Stimulated activated naive B cell treated with anti-CD40 and anti-IgM and Interleukin-4, amounts not matched to agents 10 μg/mL and 1 μg/mL and 100 μg/mL, for 72 hours (primary cell): ENCODE results near the gene EPDR1.

Experiments
- ATAC-seq, 2 donors: fragments of 150-1000 bp; cut with Tn5 transposase; replicated peaks; 2 replicates each; pipeline ENCODE4 v1.10.0; 2021; ENCODE audit warnings: moderate library complexity in 1 of 2
- DNase-seq: peaks from one replicate; pipeline ENCODE4 v3.0.0; 2021
- H3K27ac Mint-ChIP-seq: one replicate; pipeline ENCODE4 v1.8.0; 2022; ENCODE audit warnings: mild to moderate bottlenecking, mixed read lengths
- H3K27me3 Mint-ChIP-seq, 2 donors: one replicate each; pipeline ENCODE4 v1.8.0; 2022; ENCODE audit warnings: mixed read lengths in 2 of 2
- H3K36me3 Mint-ChIP-seq, 2 donors: one replicate each; pipeline ENCODE4 v1.8.0; 2022; ENCODE audit warnings: mixed read lengths in 2 of 2, mild to moderate bottlenecking in 1 of 2
- H3K4me1 Mint-ChIP-seq, 2 donors: one replicate each; pipeline ENCODE4 v1.8.0; 2022; ENCODE audit warnings: mixed read lengths in 2 of 2, mild to moderate bottlenecking in 1 of 2
- H3K4me3 Mint-ChIP-seq, 2 donors: one replicate each; pipeline ENCODE4 v1.8.0; 2022; ENCODE audit warnings: mild to moderate bottlenecking in 2 of 2, mixed read lengths in 2 of 2, moderate library complexity in 1 of 2
- H3K9me3 Mint-ChIP-seq, 2 donors: one replicate each; pipeline ENCODE4 v1.8.0; 2022; ENCODE audit warnings: mixed read lengths in 2 of 2, mild to moderate bottlenecking in 1 of 2

The EPDR1 gene

DNA sequence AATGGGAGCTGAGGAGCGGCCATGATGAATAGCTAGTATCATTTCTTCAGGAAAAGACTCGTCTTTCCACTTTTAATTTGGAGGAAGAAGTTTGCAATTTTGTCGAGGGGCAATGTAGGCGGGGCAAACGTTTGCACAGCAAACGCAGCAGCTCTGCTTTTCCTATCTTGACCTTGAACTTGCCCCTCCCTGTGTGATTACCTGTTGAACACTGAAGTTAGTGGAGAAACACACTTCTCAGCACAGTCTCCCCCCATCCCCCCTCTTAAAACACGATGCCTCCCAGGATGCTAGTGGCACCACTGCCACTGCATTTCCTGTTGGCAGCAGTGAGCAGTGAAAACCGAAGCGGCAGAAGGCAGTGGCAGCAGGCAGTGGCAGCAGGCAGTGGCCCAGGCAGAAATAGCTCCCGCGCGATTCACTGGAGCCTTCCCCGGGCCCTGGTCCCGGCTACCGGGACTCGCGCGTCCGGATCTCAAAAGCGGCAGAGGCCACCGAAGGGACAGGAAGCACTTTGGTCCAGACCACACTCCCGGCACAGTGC is at the start of gene EPDR1:
Gene EPDR1, plus strand, starts transcription at position 336 of the 544 bp plus-strand sequence. CDS start 300 bp downstream, outside the sequence.
- Mint-ChIP-seq H3K9me3 (no peaks in the 10 kb centered on the region), H3K4me1 (peaks cover 18 to 39% of the 10 kb centered on the region in 2 donors), H3K36me3 (no peaks in the 10 kb centered on the region), H3K4me3 (peak within 1 kb of the TSS; percentile 79 to 87), H3K27ac (no peak within 1 kb of the TSS), H3K27me3 (peaks cover 50 to 66% of the 10 kb centered on the region in 2 donors)
- peak; percentile 85 to 86 for ATAC-seq
- peak; percentile 46 for DNase-seq

DNA sequence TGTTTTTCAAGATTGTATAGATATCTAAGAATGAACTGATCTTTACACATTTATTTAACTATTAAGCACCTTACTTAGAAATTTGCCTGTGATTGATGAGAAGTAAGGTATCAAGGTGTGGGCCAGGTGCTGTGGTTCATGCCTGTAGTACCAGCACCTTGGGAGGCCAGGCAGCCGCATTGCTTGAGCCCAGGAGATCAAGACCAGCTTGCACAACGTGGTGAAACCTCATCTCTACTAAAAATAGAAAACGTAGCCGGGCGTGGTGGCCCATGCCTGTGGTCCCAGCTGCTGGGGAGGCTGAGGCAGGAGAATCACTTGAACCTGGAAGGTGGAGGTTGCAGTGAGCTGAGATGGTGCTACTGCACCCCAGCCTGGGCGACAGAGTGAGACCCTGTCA is 38.4 kb upstream of the EPDR1 start:
- peaks cover 0 to 7% of the 10 kb centered on the region in 2 donors for H3K27me3 Mint-ChIP-seq
- H3K36me3 Mint-ChIP-seq, result no peaks in the 10 kb centered on the region
- DNase-seq (no peak), ATAC-seq (no peak)
- no peak overlapping the region for H3K4me3 Mint-ChIP-seq
- H3K4me1 Mint-ChIP-seq, result no peaks in the 10 kb centered on the region
- peaks cover 5 to 8% of the 10 kb centered on the region in 2 donors for H3K9me3 Mint-ChIP-seq
- no peak overlapping the region for H3K27ac Mint-ChIP-seq

- DNase-seq (no peak), ATAC-seq (no peak)
- no peak overlapping the region for H3K27ac Mint-ChIP-seq
- no peaks in the 10 kb centered on the region for H3K27me3 Mint-ChIP-seq
- H3K4me3 Mint-ChIP-seq, result no peak overlapping the region
- H3K36me3 Mint-ChIP-seq, result peaks cover 0 to 1% of the 10 kb centered on the region in 2 donors
- H3K4me1 Mint-ChIP-seq, result no peaks in the 10 kb centered on the region
- peaks cover 2 to 3% of the 10 kb centered on the region in 2 donors for H3K9me3 Mint-ChIP-seq
Observed at GRCh38 chr7:37893359-37893758, 27.1 kb upstream of the EPDR1 start.

GRCh38 chr7:37894671-37895070 is 25.8 kb upstream of the EPDR1 start:
- H3K27me3 Mint-ChIP-seq, result no peaks in the 10 kb centered on the region
- ATAC-seq, result no peak
- no peak overlapping the region for H3K27ac Mint-ChIP-seq
- H3K4me3 Mint-ChIP-seq, result no peak overlapping the region
- no peaks in the 10 kb centered on the region for H3K4me1 Mint-ChIP-seq
- peaks cover 0 to 1% of the 10 kb centered on the region in 2 donors for H3K36me3 Mint-ChIP-seq
- peaks cover 2 to 3% of the 10 kb centered on the region in 2 donors for H3K9me3 Mint-ChIP-seq
- DNase-seq, result no peak

DNA sequence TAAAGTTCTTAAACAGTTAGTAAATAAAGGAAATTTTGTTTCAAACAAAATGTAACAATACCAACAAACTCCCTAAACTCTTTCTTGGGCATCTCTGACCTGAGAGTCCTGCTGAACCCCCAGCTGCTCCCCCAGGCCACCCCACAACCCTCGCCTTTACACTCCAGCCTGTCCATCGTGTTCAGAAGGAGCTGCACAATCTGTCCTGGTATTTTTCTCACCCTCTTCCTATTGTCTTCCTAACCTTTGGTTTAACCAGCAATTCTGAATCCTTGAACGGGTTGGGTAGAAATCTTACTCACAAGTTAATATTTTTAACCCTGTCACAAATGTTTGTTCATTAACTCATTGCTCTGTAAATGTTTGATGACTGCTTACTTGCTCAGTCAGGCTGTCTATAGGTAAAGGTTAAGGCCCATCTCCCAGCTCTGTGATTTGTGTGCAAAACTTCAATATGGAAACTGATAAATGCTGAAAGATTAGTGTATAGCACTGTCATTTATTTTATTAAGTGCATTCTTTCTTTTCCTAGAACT is 20.7 kb upstream of the EPDR1 start:
- H3K4me1 Mint-ChIP-seq, result peaks cover 0 to 4% of the 10 kb centered on the region in 2 donors
- DNase-seq (no peak), ATAC-seq (no peak)
- H3K4me3 Mint-ChIP-seq, result no peak overlapping the region
- H3K9me3 Mint-ChIP-seq, result no peaks in the 10 kb centered on the region
- H3K27ac Mint-ChIP-seq, result no peak overlapping the region
- no peaks in the 10 kb centered on the region for H3K36me3 Mint-ChIP-seq
- H3K27me3 Mint-ChIP-seq, result peaks cover 0 to 5% of the 10 kb centered on the region in 2 donors

GRCh38 chr7:37901236-37901827 is 19.1 kb upstream of the EPDR1 start:
- ATAC-seq (peak in 1 of 2 donors; percentile 46), DNase-seq (no peak)
- H3K4me1 Mint-ChIP-seq, result peaks cover 0 to 4% of the 10 kb centered on the region in 2 donors
- H3K27me3 Mint-ChIP-seq, result peaks cover 0 to 5% of the 10 kb centered on the region in 2 donors
- no peak overlapping the region for H3K4me3 Mint-ChIP-seq
- no peaks in the 10 kb centered on the region for H3K36me3 Mint-ChIP-seq
- no peak overlapping the region for H3K27ac Mint-ChIP-seq
- H3K9me3 Mint-ChIP-seq, result no peaks in the 10 kb centered on the region

DNA sequence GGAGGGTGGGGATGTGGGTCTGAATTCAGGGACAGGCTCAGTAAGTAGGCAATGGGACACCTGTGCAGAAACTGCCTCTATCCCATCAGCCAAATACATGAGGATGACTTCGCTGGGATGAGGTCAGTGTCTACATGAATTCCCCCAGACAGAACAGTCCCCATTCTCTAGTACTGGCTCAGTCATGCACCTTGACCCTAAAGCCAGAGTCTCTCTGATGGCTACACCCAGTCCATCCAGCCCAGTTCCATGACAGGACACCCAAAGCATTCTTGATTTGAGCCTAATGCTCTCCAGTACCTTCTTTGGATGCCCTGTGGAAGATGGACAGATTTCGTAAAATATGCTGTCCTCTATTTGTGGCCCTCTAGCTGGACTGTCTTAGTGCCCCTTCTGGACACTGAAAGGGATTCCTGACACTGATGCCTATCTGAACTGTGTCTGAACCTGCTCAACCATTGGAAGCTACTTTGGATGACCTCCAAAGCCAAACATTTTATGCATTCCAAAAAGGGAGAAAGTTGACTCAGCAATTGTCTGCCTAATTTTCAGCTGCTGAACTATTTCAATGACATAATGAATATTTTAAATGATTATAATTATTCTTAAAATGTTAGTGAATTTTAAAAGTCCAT is 18.4 kb upstream of the EPDR1 start:
- no peak for ATAC-seq
- H3K9me3 Mint-ChIP-seq, result no peaks in the 10 kb centered on the region
- H3K27me3 Mint-ChIP-seq, result peaks cover 0 to 8% of the 10 kb centered on the region in 2 donors
- H3K4me1 Mint-ChIP-seq, result peaks cover 0 to 4% of the 10 kb centered on the region in 2 donors
- H3K27ac Mint-ChIP-seq, result no peak overlapping the region
- no peak overlapping the region for H3K4me3 Mint-ChIP-seq
- no peak for DNase-seq
- no peaks in the 10 kb centered on the region for H3K36me3 Mint-ChIP-seq

- peaks cover 0 to 14% of the 10 kb centered on the region in 2 donors for H3K27me3 Mint-ChIP-seq
- H3K4me1 Mint-ChIP-seq, result no peaks in the 10 kb centered on the region
- no peak for ATAC-seq
- H3K27ac Mint-ChIP-seq, result no peak overlapping the region
- no peaks in the 10 kb centered on the region for H3K36me3 Mint-ChIP-seq
- H3K9me3 Mint-ChIP-seq, result no peaks in the 10 kb centered on the region
- no peak for DNase-seq
- H3K4me3 Mint-ChIP-seq, result no peak overlapping the region
Observed at GRCh38 chr7:37908221-37908788, 12.1 kb upstream of the EPDR1 start.

DNA sequence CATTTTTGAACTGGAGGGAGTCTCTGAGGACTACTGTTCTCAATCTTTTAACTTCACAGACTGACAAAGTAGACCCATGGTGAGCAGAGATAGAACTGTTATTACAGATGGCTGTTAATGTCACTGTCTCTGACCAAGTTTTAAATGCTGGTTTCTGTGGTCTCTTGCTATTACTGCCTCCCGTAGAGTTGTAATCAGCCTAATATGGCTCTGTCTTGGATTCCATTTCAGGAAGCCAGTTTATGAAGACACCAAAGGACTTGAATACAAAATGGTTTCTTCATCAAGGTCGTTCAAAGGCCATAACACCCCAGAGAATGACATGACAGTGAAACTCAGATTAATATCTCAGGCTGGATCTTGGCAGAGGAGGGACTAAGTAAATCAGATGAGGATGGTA is 7.7 kb upstream of the EPDR1 start:
- H3K4me1 Mint-ChIP-seq, result peaks cover 15 to 28% of the 10 kb centered on the region in 2 donors

GRCh38 chr7:37915438-37915837 is 5.0 kb upstream of the EPDR1 start:
- peaks cover 57 to 62% of the 10 kb centered on the region in 2 donors for H3K27me3 Mint-ChIP-seq
- ATAC-seq, result peak; percentile 50 to 53
- no peak for DNase-seq
- H3K4me3 Mint-ChIP-seq, result peak overlapping the region in 1 of 2 donors; percentile 74
- peaks cover 19 to 32% of the 10 kb centered on the region in 2 donors for H3K4me1 Mint-ChIP-seq
- H3K27ac Mint-ChIP-seq, result no peak overlapping the region
- H3K36me3 Mint-ChIP-seq, result no peaks in the 10 kb centered on the region
- H3K9me3 Mint-ChIP-seq, result no peaks in the 10 kb centered on the region

More for the DNA sequence above, 7.7 kb upstream of the EPDR1 start:
- no peak overlapping the region for H3K27ac Mint-ChIP-seq
- H3K27me3 Mint-ChIP-seq, result peaks cover 37 to 38% of the 10 kb centered on the region in 2 donors
- no peaks in the 10 kb centered on the region for H3K36me3 Mint-ChIP-seq
- no peak overlapping the region for H3K4me3 Mint-ChIP-seq
- ATAC-seq (no peak), DNase-seq (no peak)
- H3K9me3 Mint-ChIP-seq, result no peaks in the 10 kb centered on the region

- Mint-ChIP-seq H3K27ac (peak overlapping the region; percentile 85), H3K9me3 (no peaks in the 10 kb centered on the region), H3K27me3 (peaks cover 59 to 64% of the 10 kb centered on the region in 2 donors), H3K36me3 (no peaks in the 10 kb centered on the region), H3K4me1 (peaks cover 21 to 36% of the 10 kb centered on the region in 2 donors), H3K4me3 (peak overlapping the region; percentile 39 to 74)
- ATAC-seq (no peak), DNase-seq (no peak)
Observed at GRCh38 chr7:37916017-37916672, 4.3 kb upstream of the EPDR1 start.

DNA sequence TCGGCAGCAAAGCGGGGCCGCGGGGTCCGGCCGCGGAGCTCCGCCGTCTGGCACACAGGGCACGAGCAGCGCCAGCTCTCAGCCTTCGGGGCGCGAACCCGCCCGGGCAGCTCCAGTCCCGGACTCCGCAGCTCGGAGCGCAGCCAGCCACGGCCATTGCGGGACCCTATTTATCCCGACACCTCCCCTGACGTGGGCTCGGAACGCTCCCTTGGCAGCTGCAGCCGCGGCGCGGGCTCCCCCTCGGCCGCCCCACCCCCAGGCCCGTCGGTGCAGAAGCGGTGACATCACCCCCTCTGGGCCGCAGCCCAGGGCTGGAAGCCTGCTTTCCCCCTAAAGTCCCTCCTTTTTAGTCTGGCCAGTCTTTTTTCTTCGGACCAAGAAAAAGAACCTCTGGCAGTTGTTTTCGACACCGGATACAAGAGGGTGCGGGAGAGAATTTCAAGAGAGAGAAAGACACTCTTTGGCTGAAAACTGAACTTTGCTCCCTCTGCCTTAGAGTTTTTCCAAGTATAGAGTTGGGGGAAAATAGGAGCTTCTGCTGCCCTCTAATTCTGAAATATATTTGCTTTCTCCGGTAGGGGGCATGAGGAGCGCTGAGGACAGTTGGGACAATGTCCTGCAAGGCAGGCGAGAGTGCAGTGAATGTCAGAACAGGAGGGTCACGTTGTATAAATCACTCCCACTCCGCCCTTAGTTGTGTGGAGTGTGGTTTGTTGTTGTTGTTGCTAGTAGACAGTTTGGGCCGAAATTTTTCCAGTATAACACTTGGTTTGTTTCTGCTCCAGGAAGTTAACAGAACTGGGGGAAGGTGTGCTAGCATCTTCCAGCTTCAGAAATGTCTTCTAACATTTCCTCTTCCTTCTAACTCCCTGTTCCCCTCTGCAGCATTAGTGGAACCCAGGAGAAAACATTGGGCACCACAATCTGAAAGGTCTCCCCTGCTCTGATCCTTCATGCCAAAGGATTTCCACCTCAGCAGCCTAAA is 3.5 kb upstream of the EPDR1 start, which contains the start of gene SFRP4:
Gene SFRP4, minus strand, starts transcription at position 145 of the 988 bp plus-strand sequence. CDS start 280 bp downstream, outside the sequence.
- Mint-ChIP-seq H3K27ac (peak within 1 kb of the TSS; percentile 85), H3K36me3 (no peaks in the 10 kb centered on the region), H3K9me3 (no peaks in the 10 kb centered on the region), H3K27me3 (peaks cover 60 to 68% of the 10 kb centered on the region in 2 donors), H3K4me3 (peak within 1 kb of the TSS; percentile 39 to 74), H3K4me1 (peaks cover 21 to 41% of the 10 kb centered on the region in 2 donors)
- peak in 1 of 2 donors; percentile 34 for ATAC-seq
- no peak for DNase-seq

DNA sequence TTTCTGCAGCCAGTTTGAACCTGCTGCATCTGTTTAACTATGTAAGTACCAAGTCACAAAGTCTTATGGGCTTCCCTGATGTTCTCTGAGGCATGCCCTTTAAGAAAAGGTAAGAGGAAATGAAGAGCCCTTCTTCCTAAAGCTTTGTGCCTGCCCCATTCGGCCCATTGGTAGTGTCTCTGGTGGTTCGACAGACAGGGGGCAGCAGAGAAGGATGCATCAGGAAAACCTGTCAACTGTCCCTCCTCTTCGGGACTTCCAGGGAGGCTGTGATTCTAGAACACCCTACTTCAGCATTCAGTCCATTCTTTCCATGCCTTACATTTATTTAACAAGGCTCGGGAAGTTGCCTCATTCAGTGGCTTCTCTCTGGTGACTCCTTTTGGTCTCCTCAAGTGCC is 1.9 kb upstream of the EPDR1 start:
- Mint-ChIP-seq H3K36me3 (no peaks in the 10 kb centered on the region), H3K9me3 (no peaks in the 10 kb centered on the region), H3K4me1 (peaks cover 21 to 43% of the 10 kb centered on the region in 2 donors), H3K27ac (no peak overlapping the region), H3K4me3 (no peak overlapping the region), H3K27me3 (peaks cover 62 to 80% of the 10 kb centered on the region in 2 donors)
- ATAC-seq, result no peak
- no peak for DNase-seq
